H1 (cell line): ENCODE data around the gene ATP11A. TPM values are rescaled to one million over a fixed set of nuclear protein-coding genes. Genes with fewer than 3 reads are reported as not detected.

ENCODE experiments used
- CTCF ChIA-PET: fragments of 300-600 bp; sonication (Branson Sonifier 250); formaldehyde crosslinking; loops from one replicate; lab custom pipeline; 2021; ENCODE audit not compliant: partially characterized antibody; lab: Charles Lee
- POLR2A ChIA-PET: fragments of 300-600 bp; sonication (Branson Sonifier 250); formaldehyde crosslinking; loops from one replicate; lab custom pipeline; 2021; ENCODE audit warnings: inconsistent platforms; ENCODE audit not compliant: partially characterized antibody; lab: Charles Lee
- DNase-seq, 2 experiments: peaks; one replicate each; pipeline versions ENCODE4 v3.0.0 to v3.0.0-alpha.2; 2010 to 2022; ENCODE audit warnings: low spot score in 2 of 2, low read depth in 1 of 2, mixed read lengths in 1 of 2
- FAIRE-seq: peaks from 2 replicates; lab custom pipeline; 2011; peaks lifted over from hg19 to GRCh38; lab: Jason Lieb, UNC
- H2AFZ ChIP-seq: 2 replicates; pipeline ENCODE4 v1.8.1; 2012; ENCODE audit warnings: low read length, inconsistent platforms
- H2AK5ac ChIP-seq: 2 replicates; pipeline ENCODE4 v1.6.1; 2013; ENCODE audit warnings: low read depth, low read length
- H2BK120ac ChIP-seq: replicated peaks from 2 replicates; pipeline ENCODE3; 2013; ENCODE audit warnings: low read depth, low read length, inconsistent platforms
- H2BK12ac ChIP-seq: 2 replicates; pipeline ENCODE4 v1.6.1; 2013; ENCODE audit warnings: low read depth, low read length
- H2BK15ac ChIP-seq: 2 replicates; pipeline ENCODE4 v1.6.1; 2013; ENCODE audit warnings: low read length
- H2BK20ac ChIP-seq: 2 replicates; pipeline ENCODE4 v1.6.1; 2013; ENCODE audit warnings: low read length
- H2BK5ac ChIP-seq: 2 replicates; pipeline ENCODE4 v1.6.1; 2013; ENCODE audit warnings: low read depth, low read length
- H3K14ac ChIP-seq: 2 replicates; pipeline ENCODE4 v1.6.1; 2013; ENCODE audit warnings: inconsistent platforms; ENCODE audit not compliant: insufficient read length
- H3K18ac ChIP-seq: 2 replicates; pipeline ENCODE4 v1.6.1; 2013; ENCODE audit warnings: low read length; ENCODE audit errors: extremely low read depth
- H3K23ac ChIP-seq: 2 replicates; pipeline ENCODE4 v1.6.1; 2013; ENCODE audit warnings: inconsistent platforms; ENCODE audit not compliant: insufficient read length
- H3K23me2 ChIP-seq: 2 replicates; pipeline ENCODE4 v1.6.1; 2013; ENCODE audit warnings: low read depth, low read length
- H3K27ac ChIP-seq: 2 replicates; pipeline ENCODE4 v1.6.1; 2011; ENCODE audit warnings: low read depth, low read length, inconsistent platforms
- H3K27me3 ChIP-seq, 4 experiments: replicated peaks in 1 of 4; 1 replicate in 1 of 4; 2 replicates in 3 of 4; pipeline versions ENCODE4 v1.6.1 to v1.8.1; 2011 to 2013; ENCODE audit warnings: low read length in 3 of 4, mild to moderate bottlenecking in 3 of 4, inconsistent platforms in 2 of 4, mixed read lengths in 2 of 4, moderate library complexity in 1 of 4; ENCODE audit not compliant: control insufficient read depth in 3 of 4, insufficient read depth in 3 of 4; ENCODE audit errors: extremely low read depth in 1 of 4
- H3K36me3 ChIP-seq, 4 experiments: 2 replicates each; pipeline versions ENCODE4 v1.6.1 to v1.8.1; 2011 to 2013; ENCODE audit warnings: mild to moderate bottlenecking in 4 of 4, low read length in 3 of 4, moderate library complexity in 2 of 4, control low read depth in 1 of 4, inconsistent platforms in 1 of 4; ENCODE audit not compliant: insufficient read depth in 4 of 4, control insufficient read depth in 2 of 4
- H3K4ac ChIP-seq: replicated peaks from 2 replicates; pipeline ENCODE3; 2013; ENCODE audit warnings: low read length, low read depth, mixed read lengths, inconsistent platforms; ENCODE audit not compliant: insufficient read length
- H3K4me1 ChIP-seq, 4 experiments: replicated peaks in 1 of 4; 1 replicate in 1 of 4; 2 replicates in 3 of 4; pipeline versions ENCODE4 v1.6.1 to v1.8.1; 2011 to 2013; ENCODE audit warnings: low read length in 3 of 4, inconsistent platforms in 2 of 4, mixed read lengths in 1 of 4; ENCODE audit not compliant: insufficient read depth in 4 of 4, control insufficient read depth in 3 of 4
- H3K4me2 ChIP-seq, 2 experiments: 2 replicates each; pipeline versions ENCODE4 v1.6.1 to v1.8.1; 2011 to 2013; ENCODE audit warnings: low read depth in 2 of 2, low read length in 2 of 2, control low read depth in 1 of 2, inconsistent platforms in 1 of 2, mild to moderate bottlenecking in 1 of 2; ENCODE audit not compliant: insufficient read depth in 1 of 2
- H3K4me3 ChIP-seq, 4 experiments: fragments of 200-600, 300-600 bp in 1 of 4; sonication (generic), shearing (Covaris generic), sonication (Bioruptor Twin) in 1 of 4; 2 replicates each; pipeline versions ENCODE4 v1.5.1 to v1.8.1; 2011 to 2016; ENCODE audit warnings: low read length in 4 of 4, low read depth in 3 of 4, control low read depth in 2 of 4, inconsistent platforms in 2 of 4, mild to moderate bottlenecking in 2 of 4, mixed read lengths in 1 of 4, moderate library complexity in 1 of 4; ENCODE audit not compliant: insufficient read depth in 2 of 4; ENCODE audit errors: extremely low read depth in 1 of 4
- H3K56ac ChIP-seq: replicated peaks from 2 replicates; pipeline ENCODE3; 2013; ENCODE audit warnings: low read depth, mild to moderate bottlenecking, mixed read lengths, low read length, inconsistent platforms; ENCODE audit not compliant: insufficient read length
- H3K79me1 ChIP-seq: 2 replicates; pipeline ENCODE4 v1.6.1; 2013; ENCODE audit warnings: low read depth, low read length, control low read depth
- H3K79me2 ChIP-seq, 2 experiments: 2 replicates each; pipeline versions ENCODE4 v1.6.1 to v1.8.1; 2012 to 2013; ENCODE audit warnings: low read length in 2 of 2, mild to moderate bottlenecking in 2 of 2, inconsistent platforms in 1 of 2; ENCODE audit not compliant: insufficient read depth in 2 of 2, control insufficient read depth in 1 of 2
- H3K9ac ChIP-seq, 4 experiments: replicated peaks in 1 of 4; 1 replicate in 1 of 4; 2 replicates in 3 of 4; pipeline versions ENCODE4 v1.6.1 to v1.8.1; 2011 to 2013; ENCODE audit warnings: low read depth in 3 of 4, low read length in 3 of 4, control low read depth in 2 of 4, mild to moderate bottlenecking in 2 of 4, moderate library complexity in 2 of 4, inconsistent platforms in 1 of 4; ENCODE audit errors: extremely low read depth in 1 of 4
- H3K9me3 ChIP-seq, 2 experiments: 2 replicates each; pipeline versions ENCODE4 v1.6.1 to v1.8.1; 2012 to 2013; ENCODE audit warnings: mild to moderate bottlenecking in 2 of 2, moderate library complexity in 2 of 2, control low read depth in 1 of 2, inconsistent platforms in 1 of 2, low read depth in 1 of 2, low read length in 1 of 2, mixed read lengths in 1 of 2; ENCODE audit not compliant: insufficient read depth in 2 of 2
- H4K20me1 ChIP-seq, 2 experiments: replicated peaks in 1 of 2; 2 replicates each; pipeline versions ENCODE3 to v1.8.1; 2011 to 2013; ENCODE audit warnings: inconsistent platforms in 2 of 2, low read length in 2 of 2, mild to moderate bottlenecking in 1 of 2; ENCODE audit not compliant: insufficient read depth in 2 of 2, control insufficient read depth in 1 of 2
- H4K5ac ChIP-seq: 2 replicates; pipeline ENCODE4 v1.6.1; 2013; ENCODE audit warnings: low read length, low read depth, mixed read lengths, inconsistent platforms; ENCODE audit not compliant: insufficient read length
- H4K8ac ChIP-seq: 2 replicates; pipeline ENCODE4 v1.8.0; 2013; ENCODE audit warnings: mild to moderate bottlenecking, moderate library complexity, low read length, inconsistent platforms; ENCODE audit not compliant: insufficient read depth; ENCODE audit errors: extremely low read depth
- H4K91ac ChIP-seq: replicated peaks from 2 replicates; pipeline ENCODE3; 2013; ENCODE audit warnings: low read length, mixed read lengths, inconsistent platforms; ENCODE audit not compliant: insufficient read length
- BCL11A ChIP-seq, 2 experiments: IDR thresholded peaks; one replicate each; pipeline ENCODE4 v1.6.1; 2011; ENCODE audit warnings: low read depth in 2 of 2, low read length in 2 of 2, mild to moderate bottlenecking in 2 of 2
- CBX8 ChIP-seq: fragments of 300-800, 300-1000 bp; sonication (generic); IDR thresholded peaks from 2 replicates; pipeline ENCODE4 v1.7.1; 2016; ENCODE audit warnings: low read depth, low read length, borderline replicate concordance
- CHD2 ChIP-seq: IDR thresholded peaks from 2 replicates; pipeline ENCODE4 v1.6.1; 2012; ENCODE audit warnings: low read length, improper control_type of control experiment
- CTBP2 ChIP-seq: IDR thresholded peaks from 2 replicates; pipeline ENCODE4 v1.7.0; 2011; ENCODE audit warnings: borderline replicate concordance, mild to moderate bottlenecking, moderate library complexity, mixed read lengths, low read length; ENCODE audit not compliant: insufficient read depth, insufficient read length
- GABPA ChIP-seq: IDR thresholded peaks from 2 replicates; pipeline ENCODE4 v1.6.1; 2011; ENCODE audit warnings: mild to moderate bottlenecking, low read length, moderate library complexity, borderline replicate concordance; ENCODE audit not compliant: insufficient read depth
- JUN ChIP-seq: IDR thresholded peaks from 2 replicates; pipeline ENCODE4 v1.6.1; 2011; ENCODE audit warnings: low read depth, mild to moderate bottlenecking, improper control_type of control experiment, low read length
- NRF1 ChIP-seq: IDR thresholded peaks from 2 replicates; pipeline ENCODE4 v1.6.1; 2011; ENCODE audit warnings: mild to moderate bottlenecking, low read depth, low read length, improper control_type of control experiment
- PHF8 ChIP-seq: fragments of 200-600 bp; sonication (generic); conservative IDR thresholded peaks from 2 replicates; pipeline ENCODE4 v1.7.1; 2012; ENCODE audit warnings: low read depth, mild to moderate bottlenecking, inconsistent platforms, low read length, moderate library complexity
- RFX5 ChIP-seq: IDR thresholded peaks from 2 replicates; pipeline ENCODE4 v1.6.1; 2011; ENCODE audit warnings: low read depth, low read length, improper control_type of control experiment, borderline replicate concordance
- RNF2 ChIP-seq: fragments of 200-900, 300-1000 bp; sonication (generic); IDR thresholded peaks from 2 replicates; pipeline ENCODE4 v1.7.1; 2016; ENCODE audit warnings: borderline replicate concordance, low read depth, mild to moderate bottlenecking, antibody characterized with exemption, low read length; ENCODE audit not compliant: poor library complexity, severe bottlenecking; ENCODE audit errors: missing control alignments
- SIRT6 ChIP-seq: IDR thresholded peaks from one replicate; pipeline ENCODE4 v1.7.1; 2012; ENCODE audit warnings: low read length, inconsistent platforms
- SIX5 ChIP-seq: IDR thresholded peaks from 2 replicates; pipeline ENCODE4 v1.6.1; 2011; ENCODE audit warnings: mild to moderate bottlenecking, low read depth, low read length
- SP1 ChIP-seq: IDR thresholded peaks from 2 replicates; pipeline ENCODE4 v1.6.1; 2011; ENCODE audit warnings: low read depth, low read length
- TBP ChIP-seq: IDR thresholded peaks from 2 replicates; pipeline ENCODE4 v1.6.1; 2011; ENCODE audit warnings: low read depth, low read length, improper control_type of control experiment
- TCF12 ChIP-seq: IDR thresholded peaks from 2 replicates; pipeline ENCODE4 v1.6.1; 2011; ENCODE audit warnings: low read depth, mild to moderate bottlenecking, low read length
- WGBS, 2 experiments: shearing (Covaris generic) in 1 of 2; methylation state at CpG; one replicate each; pipeline versions ENCODE4 v1.1.6 to v1.1.7; 2013 to 2015; ENCODE audit warnings: low lambda C conversion rate in 2 of 2, mixed read lengths in 2 of 2, inconsistent platforms in 1 of 2, low coverage in 1 of 2, missing lambda C conversion rate in 1 of 2; ENCODE audit not compliant: insufficient replicate concordance in 2 of 2, insufficient coverage in 1 of 2, insufficient read length in 1 of 2; ENCODE audit errors: extremely low coverage in 1 of 2, missing lambda C conversion rate in 1 of 2; 5-methylcytosine and 5-hydroxymethylcytosine counted together
- polyA plus RNA-seq, 7 experiments: library from polyadenylated mRNA; depleted of rRNA in 3 of 7; stranded (reverse) in 5 of 7; unstranded in 2 of 7; fragments of >200 nt in 5 of 7; fragments of 200-250 nt in 2 of 7; gene quantifications; 1 replicate in 5 of 7; 2 replicates in 1 of 7; 4 replicates in 1 of 7; pipeline versions ENCODE4 v1.2.1 to v1.2.3, GENCODE V29; 2011 to 2013; ENCODE audit warnings: missing spikeins in 2 of 7, mixed read lengths in 2 of 7
- total RNA-seq: library from RNA; stranded (reverse); fragmentation: NEBNext Ultra II Directional; extraction: Animal tissue kit (Norgen Biotek cat#: 25700); gene quantifications from 2 replicates; pipeline ENCODE4 v1.2.1, GENCODE V29; 2021

The ATP11A gene
- total and polyA plus RNA-seq, 2 of the 8 experiments (the other 6 are each of a cell fraction or from before 2014, with no cell fraction given) = 28.8 to 72.9 TPM

- H2AFZ ChIP-seq = no peak overlapping the region
- no peak overlapping the region for H2BK120ac ChIP-seq
- H3K9ac ChIP-seq = no peak overlapping the region
- H2BK15ac ChIP-seq = no peak overlapping the region
- H3K23me2 ChIP-seq = no peaks in the 10 kb centered on the region
- FAIRE-seq (no peak), DNase-seq (no peak)
- peaks cover 5 to 8% of the 10 kb centered on the region in 2 experiments for H4K20me1 ChIP-seq
- H3K79me2 ChIP-seq = peaks cover 0 to 78% of the 10 kb centered on the region in 2 experiments; a peak in 2 of 4 replicates
- H2AK5ac ChIP-seq = no peak overlapping the region
- no peak overlapping the region for H4K91ac ChIP-seq
- no peak overlapping the region for H3K4ac ChIP-seq
- H2BK12ac ChIP-seq = no peak overlapping the region
- no peak overlapping the region for H3K18ac ChIP-seq
- no peaks in the 10 kb centered on the region for H3K36me3 ChIP-seq
- no peaks in the 10 kb centered on the region for H3K27me3 ChIP-seq
- no peak overlapping the region for H2BK20ac ChIP-seq
- H4K8ac ChIP-seq = no peak overlapping the region; the same call in 1 of the 2 replicates
- no peak overlapping the region for H3K4me2 ChIP-seq
- H4K5ac ChIP-seq = no peak overlapping the region
- H3K27ac ChIP-seq = no peak overlapping the region
- H3K4me1 ChIP-seq = peaks cover 0 to 31% (median 13%) of the 10 kb centered on the region in 4 experiments; a peak in 6 of 7 replicates
- no peaks in the 10 kb centered on the region for H3K9me3 ChIP-seq
- CTCF ChIA-PET = interaction anchor here (0.8 kb wide), 1 partner anchor 82 kb away, joined by 6 read pairs; no protein-coding TSS in a partner anchor
- H3K79me1 ChIP-seq = peaks cover 12% of the 10 kb centered on the region
- no peak overlapping the region for H2BK5ac ChIP-seq
- 93% methylated on average over 10 of the region's 10 CpGs; no CpG with 5 or more reads in 1 of the 2 experiments for WGBS, 2 experiments
- no peak overlapping the region for H3K23ac ChIP-seq
- H3K14ac ChIP-seq = no peak overlapping the region
- no peak overlapping the region for H3K4me3 ChIP-seq
- POLR2A ChIA-PET = interaction anchor here (0.8 kb wide), 1 partner anchor 10 kb away, joined by 3 read pairs; no protein-coding TSS in a partner anchor
- H3K56ac ChIP-seq = no peak overlapping the region
- TF ChIP-seq CHD2 (no peak), GABPA (no peak), SIRT6 (no peak), CBX8 (no peak), CTBP2 (no peak), TBP (no peak), JUN (no peak), PHF8 (no peak), SP1 (no peak), NRF1 (no peak), RNF2 (no peak), TCF12 (no peak), BCL11A (IDR thresholded peaks at IDR 0.05; ENCODE audit: low read depth in 2 of 2, low read length in 2 of 2) (no peak), SIX5 (no peak), RFX5 (no peak)
These were observed 82.7 kb downstream of the ATP11A start for GRCh38 chr13:112772539-112772909.
